Astrocyte (in vitro differentiated cells and primary cell): ENCODE data around the gene CCDC6.

ENCODE experiments used
- CTCF ChIP-seq: IDR thresholded peaks from 2 replicates; pipeline ENCODE4 v1.5.1; 2011; ENCODE audit warnings: low read depth, mild to moderate bottlenecking, inconsistent platforms, low read length, moderate library complexity; ENCODE audit not compliant: insufficient read depth
- EZH2 ChIP-seq: IDR thresholded peaks from 2 replicates; pipeline ENCODE4 v1.6.1; 2012; ENCODE audit warnings: mild to moderate bottlenecking, low read length, inconsistent platforms; ENCODE audit not compliant: insufficient read depth

DNA sequence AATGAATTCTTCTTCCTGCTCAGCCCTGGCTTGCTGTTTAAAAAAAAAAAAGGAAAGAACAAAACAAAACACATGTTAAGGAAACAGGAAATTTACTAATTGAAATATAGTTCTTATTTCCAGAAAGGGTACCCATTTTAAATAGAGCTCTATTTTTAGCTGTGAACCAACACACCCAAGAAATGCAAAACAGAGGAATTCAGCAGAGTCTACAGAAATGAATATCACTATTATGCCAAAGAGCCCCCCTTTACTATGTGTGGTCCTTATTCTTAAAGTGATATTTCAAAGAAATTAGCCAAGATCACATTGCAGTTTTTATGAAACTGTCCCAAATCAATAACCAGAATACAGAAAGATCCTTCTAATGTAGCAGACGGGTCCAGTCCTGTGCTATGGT lies 53.7 kb downstream of the CCDC6 start:
- TF ChIP-seq CTCF (no peak), EZH2 (no peak)
